Measurements from ENCODE around the gene ADRA2B.

- TF ChIP-seq CTCF (conservative IDR thresholded peaks at IDR 0.05; ENCODE audit: low read depth, low read length) (no peak), EZH2 (IDR thresholded peaks at IDR 0.05; ENCODE audit: borderline replicate concordance, low read depth, low read length, poor library complexity, severe bottlenecking) (no peak)
These were observed 8.7 kb downstream of the ADRA2B start for GRCh38 chr2:96107708-96108065.
